GM23248 (cell line): ENCODE measurements around the gene PTPN21. TPM values are rescaled to one million over a fixed set of nuclear protein-coding genes. Genes with fewer than 3 reads are reported as not detected.
A peak's percentile ranks its signal among the peaks of the same experiment; 100 is the strongest.
"Not testable (repeated sequence)": the region's sequence is repeated elsewhere in the genome, so short reads cannot be mapped to it uniquely, and the experiment has no call there.

Experiments
- DNase-seq: peaks from one replicate; pipeline ENCODE4 v3.0.0-alpha.2; 2015
- H2AFZ ChIP-seq: fragments of 200-600 bp; sonication (generic); 2 replicates; pipeline ENCODE4 v1.6.1; 2016; ENCODE audit warnings: antibody characterized with exemption
- H3F3A ChIP-seq: fragments of 200-600 bp; sonication (generic); 2 replicates; pipeline ENCODE4 v1.6.1; 2016; ENCODE audit warnings: mild to moderate bottlenecking, antibody characterized with exemption, mixed run types; ENCODE audit not compliant: insufficient read depth
- H3K27ac ChIP-seq: fragments of 200-600 bp; sonication (generic); 2 replicates; pipeline ENCODE4 v1.5.1; 2016; ENCODE audit warnings: mild to moderate bottlenecking
- H3K27me3 ChIP-seq: fragments of 200-600 bp; sonication (generic); replicated peaks from 2 replicates; pipeline ENCODE4 v1.6.1; 2016; ENCODE audit warnings: mild to moderate bottlenecking; ENCODE audit not compliant: insufficient read depth
- H3K36me3 ChIP-seq: fragments of 200-600 bp; sonication (generic); 2 replicates; pipeline ENCODE4 v1.6.1; 2016; ENCODE audit warnings: low read depth, mild to moderate bottlenecking
- H3K4me1 ChIP-seq: fragments of 200-600 bp; sonication (generic); 2 replicates; pipeline ENCODE4 v1.6.1; 2016; ENCODE audit warnings: mild to moderate bottlenecking; ENCODE audit not compliant: insufficient read depth
- H3K4me2 ChIP-seq: fragments of 200-600 bp; sonication (generic); one replicate; pipeline ENCODE4 v1.6.1; 2016; ENCODE audit warnings: mild to moderate bottlenecking; ENCODE audit not compliant: unreplicated experiment
- H3K4me3 ChIP-seq: fragments of 200-600 bp; sonication (generic); 2 replicates; pipeline ENCODE4 v1.5.1; 2016; ENCODE audit warnings: mild to moderate bottlenecking
- H3K79me2 ChIP-seq: fragments of 200-600 bp; sonication (generic); 2 replicates; pipeline ENCODE4 v1.6.1; 2016; ENCODE audit warnings: mild to moderate bottlenecking; ENCODE audit not compliant: insufficient read depth
- H3K9ac ChIP-seq: fragments of 200-600 bp; sonication (generic); 2 replicates; pipeline ENCODE4 v1.6.1; 2016; ENCODE audit warnings: mild to moderate bottlenecking
- H3K9me2 ChIP-seq: fragments of 200-600 bp; sonication (generic); 2 replicates; pipeline ENCODE4 v1.6.1; 2016; ENCODE audit warnings: mixed run types, mild to moderate bottlenecking, moderate library complexity; ENCODE audit not compliant: insufficient read depth
- H3K9me3 ChIP-seq: fragments of 200-600 bp; sonication (generic); one replicate; pipeline ENCODE4 v1.6.1; 2017; ENCODE audit warnings: low read depth
- H4K20me1 ChIP-seq: fragments of 200-600 bp; sonication (generic); 2 replicates; pipeline ENCODE4 v1.6.0; 2016; ENCODE audit not compliant: insufficient read depth
- EZH2 ChIP-seq: fragments of 200-600 bp; sonication (generic); IDR thresholded peaks from 2 replicates; pipeline ENCODE4 v1.6.1; 2018; ENCODE audit warnings: antibody characterized with exemption, mild to moderate bottlenecking; ENCODE audit not compliant: insufficient read depth, poor library complexity, severe bottlenecking
- EZH2phosphoT487 ChIP-seq: fragments of 200-600 bp; sonication (generic); IDR thresholded peaks from 2 replicates; pipeline ENCODE4 v1.6.1; 2018; ENCODE audit warnings: antibody characterized with exemption, moderate library complexity, mild to moderate bottlenecking, low read depth; ENCODE audit not compliant: insufficient read depth
- WGBS, 2 experiments: methylation state at CpG; one replicate each; pipeline ENCODE4 v1.1.6; 2015 to 2017; ENCODE audit warnings: low lambda C conversion rate in 2 of 2, low coverage in 1 of 2; ENCODE audit errors: missing lambda C conversion rate in 2 of 2; 5-methylcytosine and 5-hydroxymethylcytosine counted together
- in situ Hi-C: fragments of 300-500 bp; cut with MboI; formaldehyde crosslinking; loops from 2 replicates; pipeline ENCODE4 v1.15.0; 2020
- polyA plus RNA-seq: library from polyadenylated mRNA; unstranded; fragments of >200 nt; fragmentation: Nextera tagmentation; extraction: Ambion mirVana; gene quantifications from 2 replicates; pipeline ENCODE4 v1.2.1, GENCODE V29; 2016
- total RNA-seq: library from RNA; depleted of rRNA; stranded (reverse); fragments of >200 nt; shearing (Covaris generic); gene quantifications from 2 replicates; pipeline ENCODE4 v1.2.3, GENCODE V29; 2014

Gene PTPN21
- total and polyA plus RNA-seq, 2 experiments from 2014 or later: 5.7 to 13.3 TPM

DNA sequence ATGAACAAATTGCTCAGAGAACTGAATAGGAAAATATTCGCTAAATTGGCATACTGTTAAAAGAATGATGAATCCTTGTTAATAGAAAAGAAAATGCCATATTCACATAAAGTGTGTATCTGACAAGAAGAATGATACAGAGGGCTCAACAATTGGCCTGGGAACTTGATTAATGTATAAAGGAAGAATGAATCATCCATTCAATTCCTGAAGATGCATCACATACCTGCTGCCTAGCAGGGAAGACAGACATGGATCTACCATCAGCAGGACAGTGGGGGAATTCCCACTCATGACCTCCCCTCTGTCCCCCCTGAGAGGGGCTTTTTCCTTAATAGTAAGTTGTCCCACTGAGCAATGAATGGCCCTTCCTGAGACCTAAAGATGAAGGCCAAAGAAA lies 13.5 kb downstream of the PTPN21 start:
- H3K4me1 ChIP-seq: no peaks in the 10 kb centered on the region
- H3F3A ChIP-seq: no peaks in the 10 kb centered on the region; the same call in 1 of the 2 replicates
- no peak overlapping the region for H3K4me2 ChIP-seq
- no peak overlapping the region for H3K4me3 ChIP-seq
- no peak overlapping the region for H2AFZ ChIP-seq
- no peaks in the 10 kb centered on the region for H3K9me3 ChIP-seq
- TF ChIP-seq EZH2phosphoT487: no peak
- TF ChIP-seq EZH2: no peak
- H3K27me3 ChIP-seq: no peaks in the 10 kb centered on the region
- no peaks in the 10 kb centered on the region for H3K9me2 ChIP-seq
- peaks cover 16% of the 10 kb centered on the region; the same call in 1 of the 2 replicates for H3K36me3 ChIP-seq
- H3K27ac ChIP-seq: no peak overlapping the region
- H3K79me2 ChIP-seq: peaks cover 97% of the 10 kb centered on the region
- 38 to 50% methylated on average over 1 of the region's 1 CpG for WGBS, 2 experiments
- no peaks in the 10 kb centered on the region for H4K20me1 ChIP-seq
- no peak overlapping the region for H3K9ac ChIP-seq
- no peak for DNase-seq
- in situ Hi-C loops: no loop called here

DNA sequence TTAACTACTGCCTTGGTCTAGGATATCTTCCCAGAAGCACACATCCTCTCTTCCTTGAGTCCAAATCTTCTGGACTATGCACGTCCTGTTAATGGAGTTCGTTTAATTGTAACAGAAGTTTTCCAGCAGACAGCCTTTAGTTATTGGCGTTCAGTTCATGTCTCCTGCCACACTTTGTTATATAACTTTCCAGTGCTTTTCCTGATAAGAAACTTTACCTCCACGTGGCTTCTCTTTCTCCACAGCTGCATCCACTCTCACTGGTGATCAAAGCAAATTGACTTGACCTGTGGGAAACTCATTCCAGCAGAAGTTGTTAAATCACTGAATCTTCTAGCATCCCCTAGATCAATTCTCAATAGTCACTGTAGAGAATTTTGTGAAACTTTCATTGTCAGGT lies 19.0 kb downstream of the PTPN21 start:
- H3K79me2 ChIP-seq: peaks cover 85% of the 10 kb centered on the region

GRCh38 chr14:88535149-88535548 lies 19.7 kb downstream of the PTPN21 start:
- H3K79me2 ChIP-seq: peaks cover 85% of the 10 kb centered on the region
- peak; percentile 18 for DNase-seq

More for the DNA sequence above, 19.0 kb downstream of the PTPN21 start:
- Histone ChIP-seq H3F3A (no peaks in the 10 kb centered on the region), H3K27ac (no peak overlapping the region), H3K4me1 (no peaks in the 10 kb centered on the region), H3K36me3 (peaks cover 13% of the 10 kb centered on the region; the same call in 1 of the 2 replicates), H3K4me2 (no peak overlapping the region), H2AFZ (no peak overlapping the region), H4K20me1 (no peaks in the 10 kb centered on the region), H3K9ac (no peak overlapping the region), H3K4me3 (no peak overlapping the region), H3K27me3 (no peaks in the 10 kb centered on the region), H3K9me2 (no peaks in the 10 kb centered on the region), H3K9me3 (no peaks in the 10 kb centered on the region)
- TF ChIP-seq EZH2 (no peak), EZH2phosphoT487 (no peak)
- 46 to 59% methylated on average over 4 of the region's 4 CpGs for WGBS, 2 experiments
- DNase-seq: no peak
- in situ Hi-C loops: no loop called here

GRCh38 chr14:88533064-88533602 lies 21.7 kb downstream of the PTPN21 start:
- Histone ChIP-seq H3K9me2 (no peaks in the 10 kb centered on the region), H3K27ac (no peak overlapping the region), H3K9me3 (no peaks in the 10 kb centered on the region), H3K79me2 (peaks cover 84% of the 10 kb centered on the region), H3K4me1 (no peaks in the 10 kb centered on the region), H3F3A (no peaks in the 10 kb centered on the region), H2AFZ (no peak overlapping the region), H3K4me3 (no peak overlapping the region), H3K4me2 (no peak overlapping the region), H3K9ac (no peak overlapping the region), H3K27me3 (no peaks in the 10 kb centered on the region), H3K36me3 (0 out of 2 replicates have a peak, but pooled peaks cover 6% of the 10 kb centered on the region), H4K20me1 (no peaks in the 10 kb centered on the region; the same call in 1 of the 2 replicates)
- DNase-seq: no peak
- in situ Hi-C loops: no loop called here
- WGBS, 2 experiments: 89 to 90% methylated on average over 6 of the region's 6 CpGs
- TF ChIP-seq EZH2 (no peak), EZH2phosphoT487 (no peak)

More at GRCh38 chr14:88535149-88535548, 19.7 kb downstream of the PTPN21 start:
- Histone ChIP-seq H3F3A (no peaks in the 10 kb centered on the region), H2AFZ (no peak overlapping the region), H3K4me1 (no peaks in the 10 kb centered on the region), H3K9me3 (no peaks in the 10 kb centered on the region), H4K20me1 (no peaks in the 10 kb centered on the region; the same call in 1 of the 2 replicates), H3K27ac (no peak overlapping the region), H3K36me3 (peaks cover 10% of the 10 kb centered on the region; the same call in 1 of the 2 replicates), H3K9me2 (no peaks in the 10 kb centered on the region), H3K27me3 (no peaks in the 10 kb centered on the region), H3K4me2 (no peak overlapping the region), H3K9ac (no peak overlapping the region), H3K4me3 (no peak overlapping the region)
- in situ Hi-C loops: no loop called here
- 64 to 69% methylated on average over 4 of the region's 4 CpGs for WGBS, 2 experiments
- TF ChIP-seq EZH2phosphoT487 (no peak), EZH2 (no peak)

DNA sequence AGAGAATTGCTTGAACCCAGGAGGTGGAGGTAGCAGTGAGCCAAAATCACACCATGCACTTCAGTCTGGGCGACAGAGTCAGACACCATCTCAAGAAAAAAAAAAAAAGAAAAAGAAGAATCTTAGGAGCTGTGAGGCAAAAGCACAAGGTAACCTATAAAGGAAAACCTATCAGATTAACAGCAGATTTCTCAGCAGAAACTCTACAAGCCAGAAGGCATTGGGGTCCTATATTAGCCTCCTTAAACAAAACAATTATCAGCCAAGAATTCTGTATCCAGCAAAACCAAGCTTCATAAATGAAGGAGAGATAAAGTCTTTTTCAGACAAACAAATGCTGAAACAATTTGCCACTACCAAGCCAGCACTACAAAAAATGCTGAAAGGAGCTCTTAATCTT lies 24.9 kb downstream of the PTPN21 start:
- H3F3A ChIP-seq, in situ Hi-C loops: not testable (repeated sequence)

More for the DNA sequence above, 24.9 kb downstream of the PTPN21 start:
- 95 to 100% methylated on average over 1 of the region's 1 CpG for WGBS, 2 experiments
- H3K9me3 ChIP-seq, H3K36me3 ChIP-seq, H2AFZ ChIP-seq, H3K27me3 ChIP-seq, H4K20me1 ChIP-seq, H3K9me2 ChIP-seq, H3K4me2 ChIP-seq, H3K4me1 ChIP-seq, DNase-seq, H3K9ac ChIP-seq, H3K27ac ChIP-seq, H3K4me3 ChIP-seq: not testable (repeated sequence)
- H3K79me2 ChIP-seq: peaks cover 83% of the 10 kb centered on the region
